DND-41 (cell line): ENCODE measurements around the gene BCL7A.

ENCODE experiments used
- EZH2 ChIP-seq: IDR thresholded peaks from 3 replicates; pipeline ENCODE4 v1.6.1; 2012; ENCODE audit warnings: borderline replicate concordance, low read depth, mild to moderate bottlenecking, moderate library complexity, low read length, inconsistent platforms; ENCODE audit not compliant: severe bottlenecking
- TF ChIP-seq, protein P1 (sequence below): IDR thresholded peaks from 2 replicates; pipeline ENCODE4 v1.5.1; 2012; ENCODE audit warnings: borderline replicate concordance, low read length, moderate library complexity, mild to moderate bottlenecking; ENCODE audit not compliant: poor library complexity, severe bottlenecking; ENCODE audit errors: extremely low read depth

DNA sequence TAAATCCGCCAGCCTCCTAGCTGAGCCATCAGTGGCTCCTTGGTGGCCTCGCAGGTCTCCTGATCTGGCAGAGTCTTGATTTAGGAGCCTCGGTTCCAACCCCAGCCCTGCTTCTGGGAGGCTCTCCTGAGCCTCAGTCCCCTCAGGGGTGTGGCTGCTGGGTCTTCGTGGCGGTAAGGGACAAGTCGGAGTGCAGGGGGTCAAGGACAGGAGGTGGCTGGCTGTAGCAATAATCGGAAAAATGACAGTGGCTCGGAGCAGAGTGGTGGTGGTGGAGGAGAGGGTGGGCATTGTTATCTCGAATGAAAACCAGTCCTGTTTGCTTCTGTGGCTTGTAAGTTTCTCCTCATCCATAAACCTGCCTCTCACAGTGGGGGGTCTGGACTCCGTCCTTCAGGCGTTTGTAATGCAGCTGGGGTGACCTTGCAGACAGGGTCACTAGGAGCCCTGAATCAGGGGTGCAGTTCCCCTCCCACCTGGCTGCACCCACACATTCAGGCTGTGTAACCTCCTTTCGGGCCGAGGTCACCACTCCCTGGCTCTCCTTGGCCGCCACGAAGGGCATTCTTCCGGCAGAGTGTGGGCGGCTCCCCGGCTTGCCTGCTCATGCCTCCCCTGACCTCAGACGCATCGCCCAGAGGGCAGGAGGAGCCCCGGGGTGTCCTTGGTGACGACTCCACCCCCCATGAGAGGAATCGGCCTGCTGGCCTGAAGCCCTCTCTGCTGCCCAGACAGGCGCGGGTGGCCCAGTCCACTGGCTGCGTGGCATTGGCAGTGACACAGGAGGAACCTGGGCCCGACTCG is 8.1 kb downstream of the BCL7A start:
- TF ChIP-seq, protein P1, sequence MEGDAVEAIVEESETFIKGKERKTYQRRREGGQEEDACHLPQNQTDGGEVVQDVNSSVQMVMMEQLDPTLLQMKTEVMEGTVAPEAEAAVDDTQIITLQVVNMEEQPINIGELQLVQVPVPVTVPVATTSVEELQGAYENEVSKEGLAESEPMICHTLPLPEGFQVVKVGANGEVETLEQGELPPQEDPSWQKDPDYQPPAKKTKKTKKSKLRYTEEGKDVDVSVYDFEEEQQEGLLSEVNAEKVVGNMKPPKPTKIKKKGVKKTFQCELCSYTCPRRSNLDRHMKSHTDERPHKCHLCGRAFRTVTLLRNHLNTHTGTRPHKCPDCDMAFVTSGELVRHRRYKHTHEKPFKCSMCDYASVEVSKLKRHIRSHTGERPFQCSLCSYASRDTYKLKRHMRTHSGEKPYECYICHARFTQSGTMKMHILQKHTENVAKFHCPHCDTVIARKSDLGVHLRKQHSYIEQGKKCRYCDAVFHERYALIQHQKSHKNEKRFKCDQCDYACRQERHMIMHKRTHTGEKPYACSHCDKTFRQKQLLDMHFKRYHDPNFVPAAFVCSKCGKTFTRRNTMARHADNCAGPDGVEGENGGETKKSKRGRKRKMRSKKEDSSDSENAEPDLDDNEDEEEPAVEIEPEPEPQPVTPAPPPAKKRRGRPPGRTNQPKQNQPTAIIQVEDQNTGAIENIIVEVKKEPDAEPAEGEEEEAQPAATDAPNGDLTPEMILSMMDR, result no peak
- TF ChIP-seq EZH2, result no peak
